H9 (cell line): Measurements from ENCODE around the gene SSTR1. TPM values are rescaled to one million over a fixed set of nuclear protein-coding genes. Genes with fewer than 3 reads are reported as not detected.

Experiments used
- DNase-seq: peaks from one replicate; pipeline ENCODE4 v3.0.0-alpha.2; 2017
- H2AFZ ChIP-seq: one replicate; pipeline ENCODE4 v1.6.1; 2013; ENCODE audit warnings: mild to moderate bottlenecking, low read length, control low read depth, moderate library complexity
- H2AK5ac ChIP-seq: 2 replicates; pipeline ENCODE4 v1.6.1; 2013; ENCODE audit warnings: low read length, control low read depth, mixed read lengths; ENCODE audit not compliant: insufficient read length
- H2BK120ac ChIP-seq: one replicate; pipeline ENCODE4 v1.6.1; 2013; ENCODE audit warnings: low read depth, mild to moderate bottlenecking, low read length, control low read depth, inconsistent platforms; ENCODE audit not compliant: poor library complexity, severe bottlenecking
- H2BK12ac ChIP-seq: 2 replicates; pipeline ENCODE4 v1.6.1; 2013; ENCODE audit warnings: low read length, control low read depth, mixed read lengths, low read depth; ENCODE audit not compliant: insufficient read length
- H2BK15ac ChIP-seq: 2 replicates; pipeline ENCODE4 v1.6.1; 2013; ENCODE audit warnings: low read depth, low read length, control low read depth
- H2BK20ac ChIP-seq: one replicate; pipeline ENCODE4 v1.6.1; 2013; ENCODE audit warnings: low read depth, mild to moderate bottlenecking, low read length, control low read depth, inconsistent platforms; ENCODE audit not compliant: poor library complexity, severe bottlenecking
- H2BK5ac ChIP-seq: 2 replicates; pipeline ENCODE4 v1.6.1; 2013; ENCODE audit warnings: low read length, control low read depth, mixed read lengths; ENCODE audit not compliant: insufficient read length
- H3K14ac ChIP-seq: 2 replicates; pipeline ENCODE4 v1.6.1; 2013; ENCODE audit warnings: low read length, control low read depth; ENCODE audit not compliant: insufficient read depth
- H3K18ac ChIP-seq: 2 replicates; pipeline ENCODE4 v1.6.1; 2013; ENCODE audit warnings: low read depth, mild to moderate bottlenecking, mixed read lengths, low read length, control low read depth; ENCODE audit not compliant: insufficient read length
- H3K23ac ChIP-seq: 2 replicates; pipeline ENCODE4 v1.6.1; 2013; ENCODE audit warnings: low read length, control low read depth, mixed read lengths, low read depth; ENCODE audit not compliant: insufficient read length
- H3K23me2 ChIP-seq: 2 replicates; pipeline ENCODE4 v1.6.1; 2013; ENCODE audit warnings: low read depth, mild to moderate bottlenecking, mixed read lengths, low read length, control low read depth; ENCODE audit not compliant: insufficient read length, poor library complexity, severe bottlenecking
- H3K27ac ChIP-seq: 2 replicates; pipeline ENCODE4 v1.5.1; 2013; ENCODE audit warnings: low read length, control low read depth, mixed read lengths, low read depth; ENCODE audit not compliant: insufficient read length
- H3K27me3 ChIP-seq: 2 replicates; pipeline ENCODE4 v1.6.1; 2013; ENCODE audit warnings: low read length, control low read depth, inconsistent platforms; ENCODE audit not compliant: insufficient read depth
- H3K4ac ChIP-seq: 2 replicates; pipeline ENCODE4 v1.6.1; 2013; ENCODE audit warnings: low read depth, mild to moderate bottlenecking, control low read depth, inconsistent platforms, low read length, moderate library complexity
- H3K4me1 ChIP-seq: 2 replicates; pipeline ENCODE4 v1.6.1; 2013; ENCODE audit warnings: low read length, control low read depth, inconsistent platforms; ENCODE audit not compliant: insufficient read depth
- H3K4me2 ChIP-seq: 2 replicates; pipeline ENCODE4 v1.6.1; 2013; ENCODE audit warnings: low read length, control low read depth, mixed read lengths; ENCODE audit not compliant: insufficient read length, insufficient read depth
- H3K56ac ChIP-seq: 2 replicates; pipeline ENCODE4 v1.6.1; 2013; ENCODE audit warnings: low read depth, mild to moderate bottlenecking, mixed read lengths, low read length, control low read depth; ENCODE audit not compliant: insufficient read length
- H3K79me1 ChIP-seq: 2 replicates; pipeline ENCODE4 v1.6.1; 2013; ENCODE audit warnings: low read depth, mild to moderate bottlenecking, moderate library complexity, low read length, control low read depth, inconsistent platforms; ENCODE audit not compliant: insufficient read depth, poor library complexity, severe bottlenecking
- H3K79me2 ChIP-seq: 2 replicates; pipeline ENCODE4 v1.6.1; 2013; ENCODE audit warnings: low read length, control low read depth, inconsistent platforms; ENCODE audit not compliant: insufficient read depth
- H3K9ac ChIP-seq: 2 replicates; pipeline ENCODE4 v1.6.1; 2013; ENCODE audit warnings: low read length, control low read depth, mixed read lengths; ENCODE audit not compliant: insufficient read length; ENCODE audit errors: extremely low read depth
- H3K9me3 ChIP-seq: one replicate; pipeline ENCODE4 v1.6.1; 2013; ENCODE audit warnings: low read depth, low read length, inconsistent platforms; ENCODE audit not compliant: control insufficient read depth
- H3T11ph ChIP-seq: one replicate; pipeline ENCODE4 v1.6.1; 2013; ENCODE audit warnings: mild to moderate bottlenecking, low read length, control low read depth, inconsistent platforms
- H4K20me1 ChIP-seq: one replicate; pipeline ENCODE4 v1.6.1; 2013; ENCODE audit not compliant: control insufficient read depth, insufficient read length, insufficient read depth
- H4K5ac ChIP-seq: 2 replicates; pipeline ENCODE4 v1.6.1; 2013; ENCODE audit warnings: low read depth, mild to moderate bottlenecking, mixed read lengths, low read length, control low read depth; ENCODE audit not compliant: insufficient read length
- H4K8ac ChIP-seq: replicated peaks from 2 replicates; pipeline ENCODE4 v1.6.1; 2013; ENCODE audit warnings: low read length, control low read depth, mixed read lengths, low read depth; ENCODE audit not compliant: insufficient read length
- H4K91ac ChIP-seq: 2 replicates; pipeline ENCODE4 v1.6.1; 2013; ENCODE audit warnings: low read depth, mild to moderate bottlenecking, moderate library complexity, mixed read lengths, low read length, control low read depth; ENCODE audit not compliant: insufficient read length
- H3K27ac Mint-ChIP-seq, 3 experiments: 2 replicates in 2 of 3; 3 replicates in 1 of 3; pipeline ENCODE4 v1.8.0; 2020 to 2021; ENCODE audit warnings: mixed read lengths in 3 of 3, mild to moderate bottlenecking in 1 of 3, moderate library complexity in 1 of 3
- H3K27me3 Mint-ChIP-seq: 2 replicates; pipeline ENCODE4 v1.8.0; 2021; ENCODE audit warnings: low read depth, mild to moderate bottlenecking, moderate library complexity, mixed read lengths
- H3K36me3 Mint-ChIP-seq, 3 experiments: 2 replicates in 2 of 3; 3 replicates in 1 of 3; pipeline ENCODE4 v1.8.0; 2020 to 2021; ENCODE audit warnings: low read depth in 3 of 3, mixed read lengths in 3 of 3; ENCODE audit not compliant: insufficient read depth in 1 of 3
- H3K4me1 Mint-ChIP-seq, 2 experiments: 2 replicates each; pipeline ENCODE4 v1.8.0; 2020; ENCODE audit warnings: mixed read lengths in 2 of 2
- H3K4me3 Mint-ChIP-seq, 2 experiments: 2 replicates in 1 of 2; 3 replicates in 1 of 2; pipeline ENCODE4 v1.8.0; 2020 to 2021; ENCODE audit warnings: mild to moderate bottlenecking in 2 of 2, mixed read lengths in 2 of 2, moderate library complexity in 1 of 2
- H3K9me3 Mint-ChIP-seq, 2 experiments: 2 replicates in 1 of 2; 3 replicates in 1 of 2; pipeline ENCODE4 v1.8.0; 2020; ENCODE audit warnings: mild to moderate bottlenecking in 2 of 2, mixed read lengths in 2 of 2, moderate library complexity in 1 of 2
- CTCF ChIP-seq: fragments of 200-600 bp; sonication (generic); conservative IDR thresholded peaks from 3 replicates; pipeline ENCODE4 v1.8.0; 2021; ENCODE audit warnings: antibody characterized with exemption, mild to moderate bottlenecking
- WGBS: extraction: QIAGEN DNeasy Blood & Tissue Kit; methylation state at CpG from one replicate; pipeline ENCODE4 v1.1.7; 2013; ENCODE audit warnings: missing lambda C conversion rate, low lambda C conversion rate, mixed read lengths; ENCODE audit not compliant: insufficient read length; ENCODE audit errors: extremely low coverage; 5-methylcytosine and 5-hydroxymethylcytosine counted together
- total RNA-seq: library from RNA; stranded (reverse); gene quantifications from 2 replicates; pipeline ENCODE4 v1.2.1, GENCODE V29; 2021

Gene SSTR1
- total RNA-seq, 1 experiment from 2014 or later = 0.98 TPM

- H3K27ac ChIP-seq = no peak overlapping the region
- no peak overlapping the region for H3K56ac ChIP-seq
- Mint-ChIP-seq H3K4me3 (no peak overlapping the region; a peak in 1 of 5 replicates), H3K36me3 (peaks cover 0 to 13% (median 2%) of the 10 kb centered on the region in 3 experiments; a peak in 2 of 7 replicates), H3K27me3 (no peaks in the 10 kb centered on the region), H3K27ac (no peak overlapping the region), H3K9me3 (no peaks in the 10 kb centered on the region; a peak in 2 of 5 replicates), H3K4me1 (peaks cover 13 to 15% of the 10 kb centered on the region in 2 experiments)
- H3K4ac ChIP-seq = no peak overlapping the region
- H3K9ac ChIP-seq = no peak overlapping the region
- DNase-seq = no peak
- H3K79me2 ChIP-seq = no peaks in the 10 kb centered on the region
- no peak overlapping the region for H2BK120ac ChIP-seq
- H3K27me3 ChIP-seq = no peaks in the 10 kb centered on the region
- H2BK5ac ChIP-seq = no peak overlapping the region
- H2AFZ ChIP-seq = no peak overlapping the region
- no peak overlapping the region for H4K5ac ChIP-seq
- no CpG with 5 or more reads among the region's 2 CpGs for WGBS
- no peak overlapping the region for H3K4me2 ChIP-seq
- H2AK5ac ChIP-seq = no peak overlapping the region
- H3K79me1 ChIP-seq = no peaks in the 10 kb centered on the region
- no peak overlapping the region for H4K91ac ChIP-seq
- H3K9me3 ChIP-seq = no peaks in the 10 kb centered on the region
- no peak overlapping the region for H3K23ac ChIP-seq
- H2BK15ac ChIP-seq = no peak overlapping the region
- peaks cover 3% of the 10 kb centered on the region for H3K4me1 ChIP-seq
- H3K18ac ChIP-seq = no peak overlapping the region
- TF ChIP-seq CTCF = no peak
- H3K14ac ChIP-seq = no peak overlapping the region
- no peak overlapping the region for H4K8ac ChIP-seq
- H2BK12ac ChIP-seq = no peak overlapping the region
- no peak overlapping the region for H3T11ph ChIP-seq
- no peak overlapping the region for H2BK20ac ChIP-seq
- no peaks in the 10 kb centered on the region for H4K20me1 ChIP-seq
- no peaks in the 10 kb centered on the region for H3K23me2 ChIP-seq
Observed at GRCh38 chr14:38171197-38171596, 36.5 kb upstream of the SSTR1 start.
